HuH-7.5 (cell line): ENCODE data around the gene CDC73.
"Not testable (repeated sequence)": the region's sequence is repeated elsewhere in the genome, so short reads cannot be mapped to it uniquely, and the experiment has no call there.

ENCODE experiments used
- DNase-seq: peaks from one replicate; pipeline ENCODE4 v3.0.0; 2011; ENCODE audit warnings: low spot score

Gene CDC73

DNA sequence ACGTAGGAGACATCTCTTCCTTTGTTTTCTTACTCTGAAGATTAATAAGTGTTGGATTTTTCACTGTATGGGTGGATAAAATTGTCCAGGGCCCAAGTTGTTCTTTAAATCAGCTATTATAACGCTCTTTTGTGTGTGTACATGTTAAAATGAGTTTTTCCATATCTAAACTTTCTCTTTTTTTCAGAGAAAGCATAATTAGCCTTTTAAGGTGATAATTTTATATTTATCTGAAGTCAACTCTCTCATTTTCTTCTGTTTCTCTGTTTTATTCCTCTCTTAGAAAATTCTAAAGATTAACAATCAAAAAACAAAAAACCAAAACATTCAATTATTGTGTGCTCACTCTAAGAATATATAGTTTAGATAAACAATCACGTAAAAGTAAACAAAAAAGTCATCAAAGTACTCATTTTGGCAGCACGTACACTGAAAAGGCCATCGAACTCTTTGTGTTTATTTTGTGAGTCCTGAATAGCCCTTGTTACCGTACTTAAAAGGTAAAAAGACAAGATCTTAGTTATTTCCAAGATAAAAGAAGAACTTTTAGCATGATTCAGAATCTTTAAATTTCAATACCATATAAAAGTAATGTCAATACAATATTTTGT, 7.2 kb upstream of the CDC73 start:
- no peak for DNase-seq

DNA sequence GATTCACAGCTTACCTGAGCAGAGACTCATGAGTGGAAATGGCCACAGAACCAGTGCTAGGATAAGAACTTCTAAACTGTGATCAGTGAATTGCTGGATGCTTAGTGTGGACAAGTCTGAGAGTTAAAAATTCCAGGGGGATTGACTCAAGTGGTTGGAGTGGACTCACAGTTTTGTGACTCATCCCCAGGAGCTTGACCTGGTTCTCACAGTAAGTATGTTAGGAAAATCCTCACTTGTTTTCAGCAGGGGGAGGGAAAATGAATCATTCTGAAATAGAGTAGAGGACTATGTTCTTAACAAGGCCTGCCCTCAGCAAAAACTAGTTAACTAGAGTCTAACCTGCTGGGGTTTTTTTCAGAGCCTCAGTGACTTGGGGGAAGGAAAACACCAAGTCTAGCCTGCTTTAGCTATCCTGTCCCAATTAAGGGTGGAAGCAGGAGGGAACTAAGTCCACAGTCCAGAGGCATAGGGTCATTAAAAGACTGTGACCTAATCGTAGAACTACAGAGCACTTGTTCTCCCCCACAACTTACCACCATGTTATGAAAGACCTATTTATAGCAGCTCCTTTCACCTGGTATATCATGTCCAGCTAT, 6.1 kb upstream of the CDC73 start:
- no peak for DNase-seq

DNA sequence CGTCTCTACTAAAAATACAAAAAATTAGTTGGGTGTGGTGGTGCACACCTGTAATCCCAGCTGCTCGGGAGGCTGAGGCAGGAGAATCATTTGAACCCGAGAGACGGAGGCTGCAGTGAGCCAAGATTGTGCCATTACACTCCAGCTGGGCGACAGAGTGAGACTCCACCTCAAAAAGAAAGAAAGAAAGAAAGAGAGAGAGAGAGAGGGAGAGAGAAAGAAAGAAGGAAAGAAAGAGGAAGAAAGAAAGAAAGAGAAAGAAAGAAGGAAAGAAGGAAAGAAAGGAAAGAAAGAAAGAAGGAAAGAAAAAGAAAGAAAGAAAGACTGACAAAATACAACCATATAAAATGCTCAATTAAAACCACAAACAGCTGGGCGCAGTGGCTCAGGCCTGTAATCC, 4.7 kb upstream of the CDC73 start:
- not testable (repeated sequence) for DNase-seq

DNA sequence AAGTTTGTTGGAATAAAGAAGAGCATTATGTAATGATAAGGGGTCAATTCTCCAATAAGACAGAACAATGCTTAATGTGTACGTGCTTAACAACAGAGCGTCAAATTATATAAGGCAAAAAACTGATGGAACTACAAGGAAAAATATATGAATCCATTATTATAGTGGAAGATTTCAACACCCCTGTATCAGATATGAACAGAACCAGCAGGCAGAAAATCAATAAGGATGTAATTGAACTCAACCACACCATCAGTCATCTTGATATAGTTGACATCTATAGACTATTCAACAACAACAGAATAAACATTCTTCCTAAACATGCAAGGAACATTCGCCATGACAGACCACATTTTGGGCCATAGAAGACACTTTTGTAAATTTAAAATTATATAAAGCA, 3.6 kb upstream of the CDC73 start:
- no peak for DNase-seq

DNA sequence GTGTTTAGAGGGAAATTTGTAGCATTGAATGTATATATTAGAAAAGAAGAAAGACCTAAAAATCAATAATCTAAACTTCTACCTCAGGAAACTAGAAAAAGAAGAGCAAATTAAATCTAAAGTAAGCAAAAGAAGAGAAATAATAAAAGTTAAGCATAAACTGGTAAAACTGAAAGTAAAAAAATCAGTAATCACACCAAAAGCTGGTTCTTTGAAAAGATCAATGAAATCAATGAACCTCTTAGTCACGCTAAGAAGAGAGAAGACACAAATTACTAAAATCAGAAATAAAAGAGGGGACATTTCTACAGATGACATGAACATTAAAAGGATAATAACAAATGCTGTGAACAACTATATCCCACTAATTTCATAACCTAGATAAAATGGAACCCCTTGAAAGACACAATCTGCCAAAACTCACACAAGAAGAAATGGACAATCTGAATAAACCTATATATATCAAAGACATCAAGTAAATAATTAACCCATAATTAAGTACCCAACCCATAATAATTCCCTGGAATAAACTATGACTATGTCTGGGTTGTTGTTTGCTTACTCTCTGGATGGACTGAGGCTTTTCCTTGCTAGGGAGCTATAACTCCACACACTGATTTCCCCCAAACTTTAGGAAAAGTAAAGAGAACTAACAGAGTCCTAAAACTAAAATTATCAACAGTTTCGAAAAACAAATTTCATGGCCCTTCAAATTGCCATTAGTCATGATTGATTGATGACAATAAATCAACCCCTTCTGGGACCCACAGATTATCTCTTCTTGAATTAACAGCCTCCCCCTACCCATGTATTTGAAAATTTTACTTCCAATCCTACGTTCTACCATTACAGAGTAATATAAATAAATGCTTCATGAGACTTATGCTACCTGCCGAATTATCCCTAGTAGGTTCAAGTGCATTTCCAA, 2.8 kb upstream of the CDC73 start:
- DNase-seq: no peak

DNA sequence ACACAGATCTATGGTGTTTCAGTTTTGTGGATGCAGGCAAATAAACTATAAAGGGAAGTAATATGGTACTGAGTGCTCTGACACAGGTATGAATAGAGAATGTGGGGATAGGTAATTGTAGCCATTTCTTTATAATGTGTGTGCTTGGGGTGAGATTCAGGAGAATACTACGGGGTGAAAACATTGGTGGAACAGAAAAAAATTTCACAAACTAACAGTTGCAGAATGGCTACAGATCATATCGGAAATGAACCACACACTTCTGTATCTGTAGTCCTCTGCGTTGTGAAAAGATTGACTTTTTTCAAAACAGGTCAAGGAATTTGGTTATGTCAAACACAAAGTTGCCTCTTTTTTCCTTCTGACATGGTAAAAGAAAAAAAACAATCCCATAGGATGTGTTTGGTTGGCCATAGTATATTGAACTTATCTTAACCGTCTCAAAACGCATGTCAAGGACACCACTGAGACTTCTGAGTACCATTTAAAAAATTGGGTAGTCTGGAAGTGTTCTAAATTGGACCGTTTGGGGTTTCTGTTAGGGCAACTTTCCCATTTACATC, 1.1 kb upstream of the CDC73 start:
- no peak for DNase-seq

DNA sequence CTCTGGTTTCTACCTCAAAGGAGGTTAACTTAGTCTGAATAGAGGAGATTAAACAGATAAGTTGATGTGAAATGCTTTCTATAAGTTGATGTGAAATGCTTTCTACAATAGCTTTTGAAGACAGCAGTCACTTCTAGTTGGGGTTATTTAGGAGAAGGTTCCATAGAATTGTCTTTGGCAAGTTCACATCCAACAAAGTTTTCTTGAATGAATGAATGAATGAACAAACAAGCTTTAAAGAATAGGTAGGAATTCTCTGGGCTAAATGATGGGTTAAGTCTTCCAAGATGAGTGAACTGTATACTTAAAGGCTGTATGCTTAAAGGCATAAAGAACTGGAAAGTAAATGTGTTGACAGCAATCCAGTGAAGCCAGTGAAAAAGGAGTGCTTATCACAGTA, 1.9 kb downstream of the CDC73 start:
- no peak for DNase-seq

DNA sequence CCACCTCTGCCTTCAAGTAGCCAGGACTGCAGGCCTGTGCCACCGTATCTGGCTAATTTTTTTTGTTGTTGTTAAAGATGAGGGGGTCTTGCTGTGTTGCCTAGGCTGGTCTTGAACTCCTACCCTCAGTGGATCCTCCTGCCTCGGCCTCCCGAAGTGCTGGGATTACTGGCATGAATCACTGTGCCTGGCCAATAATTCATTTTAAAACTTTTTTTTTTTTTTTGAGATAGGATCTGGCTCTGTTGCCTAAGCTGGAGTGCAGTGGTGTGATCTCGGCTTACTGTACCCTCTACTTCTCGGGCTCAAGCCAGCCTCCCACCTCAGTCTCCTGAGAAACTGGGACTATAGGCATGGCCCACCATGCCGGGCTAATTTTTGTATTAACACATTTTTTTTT, 3.5 kb downstream of the CDC73 start:
- no peak for DNase-seq

DNA sequence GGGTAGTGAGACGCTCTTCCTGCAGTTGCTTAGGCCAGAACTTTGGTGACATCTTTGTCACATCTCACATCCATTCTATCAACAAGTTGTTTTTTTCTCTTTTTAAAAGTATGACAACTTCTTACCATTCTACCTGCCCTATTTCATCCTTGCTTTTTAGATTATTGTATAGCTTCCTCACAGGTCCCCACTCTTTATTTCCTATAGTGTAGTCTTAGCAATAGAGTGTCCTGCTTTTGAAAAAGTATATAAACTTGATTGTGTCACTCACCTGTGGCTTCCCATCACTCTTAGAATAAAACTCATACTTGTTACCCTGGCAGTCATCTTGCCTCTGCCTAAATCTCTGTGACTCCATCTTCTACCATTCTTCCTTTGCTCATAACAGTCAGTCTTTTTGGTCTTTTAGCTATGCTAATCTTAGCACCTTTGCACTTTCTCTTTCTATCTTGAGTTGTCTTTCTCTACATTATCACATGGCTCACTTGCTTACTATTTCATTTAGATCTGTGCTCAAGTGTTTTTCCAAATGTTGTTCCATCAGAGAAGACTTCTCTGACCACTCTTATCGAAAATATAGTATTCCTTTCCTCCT, 9.5 kb downstream of the CDC73 start:
- DNase-seq: no peak

DNA sequence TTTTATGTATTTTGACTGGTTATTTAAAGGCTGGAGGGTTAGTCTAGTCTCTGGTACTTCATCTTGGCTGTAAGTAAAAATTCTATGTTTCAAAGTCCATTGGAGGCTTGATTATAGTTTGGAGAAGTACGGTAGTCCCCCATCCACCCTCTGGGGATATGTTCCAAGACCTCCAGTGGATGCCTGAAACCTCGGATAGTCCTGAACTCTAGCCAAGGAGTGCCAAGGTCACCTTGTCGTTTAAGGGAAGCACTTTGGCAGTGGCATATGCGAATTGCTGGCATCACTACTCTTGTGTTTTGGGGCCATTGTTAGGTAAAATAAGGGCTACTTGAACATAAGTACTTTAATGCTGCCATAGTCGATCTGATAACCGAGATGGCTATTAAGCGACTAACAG, 18.4 kb downstream of the CDC73 start:
- no peak for DNase-seq

DNA sequence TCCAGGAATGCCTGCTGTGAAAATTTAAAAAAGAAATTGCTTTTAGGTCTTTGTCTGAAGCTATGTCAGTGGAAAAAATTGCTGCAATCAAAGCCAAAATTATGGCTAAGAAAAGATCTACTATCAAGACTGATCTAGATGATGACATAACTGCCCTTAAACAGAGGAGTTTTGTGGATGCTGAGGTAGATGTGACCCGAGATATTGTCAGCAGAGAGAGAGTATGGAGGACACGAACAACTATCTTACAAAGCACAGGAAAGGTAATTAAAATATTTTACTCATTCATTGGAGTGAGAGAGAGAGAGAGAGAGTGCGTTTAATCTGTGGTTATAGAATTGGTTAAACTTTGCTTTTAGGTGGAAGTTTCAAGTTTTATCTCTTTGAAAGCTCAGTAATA, 20.0 kb downstream of the CDC73 start:
- no peak for DNase-seq

DNA sequence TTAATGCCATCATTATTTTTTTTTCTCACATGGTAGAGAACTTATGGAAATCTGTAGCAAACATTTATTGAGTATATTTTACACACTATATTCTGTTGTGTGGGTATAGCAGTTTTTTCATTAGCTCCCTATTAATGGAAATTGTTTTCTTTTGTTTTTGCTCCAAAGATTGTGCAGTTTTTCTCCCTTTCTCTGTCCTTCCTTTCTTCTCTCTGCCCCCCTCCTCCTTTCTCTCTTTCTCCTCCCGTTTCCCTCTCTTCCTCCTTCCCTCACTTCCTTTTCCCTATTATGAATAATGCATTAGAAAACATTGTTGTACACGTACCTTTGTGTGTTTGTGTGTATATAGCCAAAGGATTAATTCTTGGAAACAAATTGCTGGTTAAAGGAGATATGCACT, 20.6 kb downstream of the CDC73 start:
- no peak for DNase-seq

DNA sequence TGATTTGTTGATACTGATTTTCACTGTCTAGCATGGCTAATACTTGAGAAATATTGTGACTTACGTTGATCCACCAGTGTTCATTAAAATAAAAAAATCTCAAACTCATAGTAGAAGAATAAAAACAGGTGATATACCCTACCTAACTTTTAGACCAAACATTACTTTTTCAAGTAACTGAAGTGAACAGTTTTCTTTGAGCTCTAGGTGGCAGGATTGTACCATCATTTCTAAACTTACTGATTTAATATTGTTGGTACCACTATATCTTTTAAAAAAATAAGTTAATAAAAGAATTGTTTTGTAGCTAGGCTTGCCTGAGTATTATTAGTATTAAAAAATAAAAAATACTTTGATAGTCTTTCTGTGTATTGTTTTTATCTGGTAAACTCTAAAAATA, 21.5 kb downstream of the CDC73 start:
- DNase-seq: no peak

DNA sequence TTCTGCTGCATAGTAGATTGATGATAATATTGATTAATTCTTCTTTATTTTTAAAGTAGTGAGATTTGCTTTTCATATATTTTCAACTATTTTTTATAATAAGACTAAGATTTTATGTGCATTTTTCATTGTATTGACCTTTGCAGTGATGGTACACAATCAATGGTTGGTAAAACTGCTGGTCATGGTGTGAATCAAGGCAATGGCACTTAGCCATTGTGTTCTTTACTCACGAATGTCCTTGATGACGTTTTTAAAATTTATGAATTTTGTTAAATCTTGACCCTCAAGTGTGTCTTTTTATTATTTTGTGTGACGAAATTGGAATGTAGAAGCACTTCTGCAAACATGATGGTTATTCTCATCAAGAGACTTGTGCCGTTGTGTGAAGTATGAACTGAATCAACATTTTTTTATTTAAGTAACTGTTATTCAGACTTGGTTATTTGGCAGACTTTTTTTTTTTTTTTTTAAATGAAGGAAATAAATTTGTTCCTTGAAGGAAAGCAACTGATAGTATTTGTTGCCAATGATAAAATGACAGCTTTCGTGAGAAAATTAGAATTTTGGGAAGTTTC, 22.6 kb downstream of the CDC73 start:
- no peak for DNase-seq

DNA sequence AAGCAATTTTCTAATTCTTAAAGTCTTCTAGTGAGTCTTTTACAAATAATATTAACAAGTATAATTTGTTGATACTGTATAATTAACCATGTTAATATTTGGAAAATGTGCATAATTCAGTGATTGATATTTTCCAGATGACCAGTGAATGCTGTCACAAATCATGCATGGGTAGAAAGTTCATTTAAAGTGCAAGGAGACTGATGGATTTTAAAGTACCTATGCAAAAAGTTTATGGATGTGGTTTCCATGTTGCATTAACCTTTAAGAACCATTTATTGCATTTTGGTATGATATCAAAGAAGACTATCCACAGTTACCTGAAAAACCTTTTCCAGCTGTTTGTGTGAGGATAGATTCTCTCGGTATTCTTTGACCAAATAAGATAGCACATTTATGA, 23.2 kb downstream of the CDC73 start:
- no peak for DNase-seq

DNA sequence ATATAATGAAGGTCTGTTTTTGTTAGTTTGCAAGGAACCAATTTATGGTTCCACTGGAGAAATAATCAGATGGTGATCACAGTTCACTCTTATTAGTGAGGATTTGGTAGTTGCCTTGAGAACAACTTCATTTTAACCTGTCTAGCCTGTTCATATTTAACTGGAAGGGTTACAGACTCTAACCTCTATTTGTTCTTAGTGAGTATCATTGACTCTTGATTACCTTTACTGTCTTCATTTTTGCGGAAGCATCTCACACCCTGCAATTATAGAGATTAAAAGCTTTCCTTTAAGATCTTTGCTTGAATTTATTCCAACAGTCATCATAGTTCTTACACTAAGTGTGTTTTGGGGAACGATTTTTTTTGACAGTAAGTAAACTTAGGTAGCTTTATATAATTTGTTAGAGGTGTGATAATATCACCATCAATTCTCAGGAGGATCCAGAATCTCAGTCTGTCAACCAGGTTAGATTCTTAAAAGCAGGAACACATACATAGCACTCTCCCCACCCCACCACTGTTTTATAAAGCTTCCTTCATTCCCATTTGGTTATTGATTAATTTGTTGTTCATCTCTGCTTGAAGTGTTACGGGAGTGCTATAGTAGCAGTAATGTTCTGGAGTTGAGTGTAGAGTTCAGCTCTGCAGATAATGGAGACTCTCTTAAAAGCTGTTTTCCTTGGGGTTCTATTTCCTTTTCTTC, 34.4 kb downstream of the CDC73 start:
- no peak for DNase-seq

DNA sequence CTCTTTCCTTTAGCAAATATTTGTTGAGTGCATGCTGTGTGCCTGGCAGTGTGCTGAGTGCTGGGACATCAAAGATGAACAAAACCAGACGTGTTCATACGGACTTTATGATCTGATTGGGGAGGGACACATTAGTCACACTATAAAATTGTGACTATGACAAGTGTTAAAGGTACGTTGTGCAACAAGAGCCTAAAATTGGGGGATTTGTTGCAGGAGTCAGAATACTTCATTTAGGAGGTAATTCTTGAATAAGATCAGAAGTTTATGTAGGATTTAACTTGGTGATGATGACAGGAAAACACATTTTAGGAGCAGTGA, 35.0 kb downstream of the CDC73 start:
- DNase-seq: no peak

DNA sequence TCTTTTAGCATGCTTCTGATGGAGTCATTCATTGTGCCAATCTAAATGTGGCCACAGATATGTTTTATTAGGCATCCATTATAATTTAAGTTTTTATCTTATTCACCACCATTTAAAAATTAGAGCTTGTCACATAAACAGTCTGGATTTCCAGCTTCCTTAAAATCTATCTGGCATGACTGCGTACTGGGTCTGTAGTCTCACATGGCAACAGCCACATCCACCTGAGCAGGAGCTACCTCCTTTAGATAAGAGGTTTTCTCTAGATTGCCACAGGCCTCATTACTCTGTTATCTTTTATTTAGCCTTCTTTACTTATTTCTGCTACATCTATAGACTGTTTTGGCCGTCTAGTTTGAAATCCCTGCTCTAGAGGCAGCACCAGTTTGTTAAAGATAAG, 35.5 kb downstream of the CDC73 start:
- no peak for DNase-seq

DNA sequence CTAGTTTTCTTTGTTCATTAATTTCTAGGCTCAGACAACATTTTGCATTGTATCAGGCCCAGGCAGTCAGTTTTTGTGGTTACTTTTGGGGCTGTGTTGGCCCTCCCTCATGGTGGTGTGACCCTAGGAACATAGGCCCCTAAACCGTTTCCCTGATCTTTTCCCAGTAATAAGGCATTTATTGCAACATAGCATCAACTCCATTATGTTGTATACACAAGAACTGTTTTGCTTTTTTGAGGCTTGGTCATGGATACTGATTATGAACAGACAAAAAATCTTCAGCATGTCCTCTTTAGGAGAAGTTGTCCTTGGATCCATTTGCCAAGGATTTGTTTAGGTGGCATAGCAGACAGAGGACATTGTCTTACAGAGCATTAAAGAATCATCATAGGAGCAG, 54.3 kb downstream of the CDC73 start:
- DNase-seq: no peak

DNA sequence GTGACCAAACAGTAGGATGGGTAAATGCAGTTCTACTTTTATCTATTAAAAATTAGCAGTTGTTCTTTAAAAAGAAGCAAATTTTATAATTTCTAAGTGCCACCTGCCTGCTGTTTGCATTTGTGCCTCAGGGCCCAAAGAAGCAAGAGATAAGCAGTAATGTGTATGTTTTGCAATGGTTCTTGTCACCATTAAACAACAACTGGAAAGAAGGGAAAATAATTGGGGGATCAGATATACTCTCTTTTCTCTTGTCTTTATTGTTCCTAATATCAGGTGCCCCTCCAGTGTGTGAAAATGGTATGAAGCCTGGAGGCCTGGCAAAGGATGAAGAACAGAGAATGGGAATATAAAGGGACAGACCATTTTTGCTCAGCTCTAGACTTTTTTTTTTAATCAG, 55.0 kb downstream of the CDC73 start:
- DNase-seq: no peak

DNA sequence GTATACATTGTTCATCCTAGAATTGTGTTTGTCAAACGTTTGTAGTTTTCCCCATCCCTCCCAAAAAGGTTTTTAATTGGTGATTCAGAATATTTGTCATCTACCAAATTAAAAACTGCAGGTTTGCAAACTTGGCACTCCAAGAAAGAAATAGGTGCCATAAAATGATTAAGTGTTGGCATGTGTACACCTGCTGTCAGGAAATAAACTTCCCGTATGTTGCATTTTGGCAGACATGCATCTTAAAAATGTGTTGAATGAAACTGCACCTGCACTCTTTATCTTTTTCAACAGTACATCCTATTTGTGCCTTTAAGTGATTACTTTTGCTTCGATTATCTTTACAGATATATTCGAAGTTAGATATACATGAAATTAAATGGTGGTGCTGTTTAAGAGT, 57.3 kb downstream of the CDC73 start:
- DNase-seq: no peak

DNA sequence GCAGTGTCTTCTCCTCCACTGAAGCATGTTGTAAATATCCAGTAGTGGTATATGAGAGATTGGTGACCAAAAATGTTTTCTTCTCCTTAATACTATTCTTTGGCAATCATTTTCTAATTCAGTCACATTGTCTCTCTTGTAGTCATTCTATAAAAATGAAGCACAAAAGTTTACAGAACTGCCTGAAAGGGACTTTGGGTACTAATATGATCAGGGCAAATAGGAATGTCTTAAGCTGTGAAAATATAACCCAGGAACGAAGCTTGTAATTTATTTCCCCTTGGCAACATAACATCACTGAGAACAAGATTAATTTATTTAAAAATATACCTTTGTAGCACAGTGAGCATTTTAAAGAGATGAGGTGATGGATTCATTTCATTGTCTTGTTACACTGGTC, 59.7 kb downstream of the CDC73 start:
- no peak for DNase-seq
